ENCODE data around the gene SLC2A4RG. TPM values are rescaled to one million over a fixed set of nuclear protein-coding genes. Genes with fewer than 3 reads are reported as not detected.

SLC2A4RG gene
- total RNA-seq, 1 donor from 2014 or later, result 80.7 TPM

DNA sequence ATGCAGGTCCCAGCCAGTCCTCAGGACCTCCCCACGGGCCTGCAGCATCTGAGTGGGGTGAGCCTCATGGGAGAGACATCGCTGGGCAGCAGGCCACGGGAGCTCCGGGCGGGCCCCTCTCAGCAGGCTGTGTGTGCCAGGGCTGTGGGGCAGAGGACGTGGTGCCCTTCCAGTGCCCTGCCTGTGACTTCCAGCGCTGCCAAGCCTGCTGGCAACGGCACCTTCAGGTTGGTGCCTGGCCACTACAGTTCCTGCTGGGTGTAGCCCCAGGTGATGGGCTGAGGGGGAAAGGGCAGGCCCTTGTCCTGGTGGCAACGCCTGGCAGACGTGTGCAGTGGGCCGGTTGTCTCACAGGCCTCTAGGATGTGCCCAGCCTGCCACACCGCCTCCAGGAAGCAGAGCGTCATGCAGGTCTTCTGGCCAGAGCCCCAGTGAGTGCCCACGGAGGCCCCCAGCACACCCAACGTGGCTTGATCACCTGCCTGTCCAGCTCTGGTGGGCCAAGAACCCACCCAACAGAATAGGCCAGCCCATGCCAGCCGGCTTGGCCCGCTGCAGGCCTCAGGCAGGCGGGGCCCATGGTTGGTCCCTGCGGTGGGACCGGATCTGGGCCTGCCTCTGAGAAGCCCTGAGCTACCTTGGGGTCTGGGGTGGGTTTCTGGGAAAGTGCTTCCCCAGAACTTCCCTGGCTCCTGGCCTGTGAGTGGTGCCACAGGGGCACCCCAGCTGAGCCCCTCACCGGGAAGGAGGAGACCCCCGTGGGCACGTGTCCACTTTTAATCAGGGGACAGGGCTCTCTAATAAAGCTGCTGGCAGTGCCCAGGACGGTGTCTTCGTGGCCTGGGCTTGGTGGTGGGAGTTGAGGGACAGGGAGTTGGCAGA, 43.9 kb upstream of the SLC2A4RG start:
- no peaks in the 10 kb centered on the region for H3K9me3 Mint-ChIP-seq (ENCODE audit: unreplicated experiment)
- DNase-seq (ENCODE audit: extremely low spot score, unreplicated experiment), result no peak
- H3K27ac Mint-ChIP-seq (ENCODE audit: unreplicated experiment), result no peak overlapping the region
- H3K4me3 Mint-ChIP-seq (ENCODE audit: unreplicated experiment), result no peak overlapping the region
- no peaks in the 10 kb centered on the region for H3K36me3 Mint-ChIP-seq (ENCODE audit: unreplicated experiment)
- TF ChIP-seq, protein P1, sequence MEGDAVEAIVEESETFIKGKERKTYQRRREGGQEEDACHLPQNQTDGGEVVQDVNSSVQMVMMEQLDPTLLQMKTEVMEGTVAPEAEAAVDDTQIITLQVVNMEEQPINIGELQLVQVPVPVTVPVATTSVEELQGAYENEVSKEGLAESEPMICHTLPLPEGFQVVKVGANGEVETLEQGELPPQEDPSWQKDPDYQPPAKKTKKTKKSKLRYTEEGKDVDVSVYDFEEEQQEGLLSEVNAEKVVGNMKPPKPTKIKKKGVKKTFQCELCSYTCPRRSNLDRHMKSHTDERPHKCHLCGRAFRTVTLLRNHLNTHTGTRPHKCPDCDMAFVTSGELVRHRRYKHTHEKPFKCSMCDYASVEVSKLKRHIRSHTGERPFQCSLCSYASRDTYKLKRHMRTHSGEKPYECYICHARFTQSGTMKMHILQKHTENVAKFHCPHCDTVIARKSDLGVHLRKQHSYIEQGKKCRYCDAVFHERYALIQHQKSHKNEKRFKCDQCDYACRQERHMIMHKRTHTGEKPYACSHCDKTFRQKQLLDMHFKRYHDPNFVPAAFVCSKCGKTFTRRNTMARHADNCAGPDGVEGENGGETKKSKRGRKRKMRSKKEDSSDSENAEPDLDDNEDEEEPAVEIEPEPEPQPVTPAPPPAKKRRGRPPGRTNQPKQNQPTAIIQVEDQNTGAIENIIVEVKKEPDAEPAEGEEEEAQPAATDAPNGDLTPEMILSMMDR (IDR thresholded peaks at IDR 0.05), result no peak
- H3K27me3 Mint-ChIP-seq (ENCODE audit: unreplicated experiment), result no peaks in the 10 kb centered on the region
- H3K4me1 Mint-ChIP-seq (ENCODE audit: unreplicated experiment), result peaks cover 43% of the 10 kb centered on the region

DNA sequence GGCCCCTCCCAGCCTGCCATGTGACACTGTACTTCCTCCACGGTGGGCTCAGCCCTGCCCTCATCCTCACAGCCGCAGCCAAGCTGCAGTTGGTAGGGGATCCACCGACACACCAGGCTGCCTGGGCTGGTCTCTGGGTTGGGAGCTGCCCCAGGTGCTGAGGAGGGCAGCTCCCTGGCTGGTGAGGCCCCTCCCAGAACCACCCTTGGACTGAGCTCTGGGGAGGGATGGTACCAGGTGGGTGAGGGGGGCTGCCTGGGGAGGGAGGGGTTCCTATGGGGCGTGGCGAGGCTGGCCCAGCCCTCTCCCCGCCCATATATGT, 43.3 kb upstream of the SLC2A4RG start:
- TF ChIP-seq, protein P1 (IDR thresholded peaks at IDR 0.05), result no peak
- no peaks in the 10 kb centered on the region for H3K9me3 Mint-ChIP-seq (ENCODE audit: unreplicated experiment)
- no peaks in the 10 kb centered on the region for H3K36me3 Mint-ChIP-seq (ENCODE audit: unreplicated experiment)
- H3K27ac Mint-ChIP-seq (ENCODE audit: unreplicated experiment), result no peak overlapping the region
- H3K27me3 Mint-ChIP-seq (ENCODE audit: unreplicated experiment), result no peaks in the 10 kb centered on the region
- DNase-seq (ENCODE audit: extremely low spot score, unreplicated experiment), result no peak
- H3K4me1 Mint-ChIP-seq (ENCODE audit: unreplicated experiment), result peaks cover 40% of the 10 kb centered on the region
- no peak overlapping the region for H3K4me3 Mint-ChIP-seq (ENCODE audit: unreplicated experiment)

DNA sequence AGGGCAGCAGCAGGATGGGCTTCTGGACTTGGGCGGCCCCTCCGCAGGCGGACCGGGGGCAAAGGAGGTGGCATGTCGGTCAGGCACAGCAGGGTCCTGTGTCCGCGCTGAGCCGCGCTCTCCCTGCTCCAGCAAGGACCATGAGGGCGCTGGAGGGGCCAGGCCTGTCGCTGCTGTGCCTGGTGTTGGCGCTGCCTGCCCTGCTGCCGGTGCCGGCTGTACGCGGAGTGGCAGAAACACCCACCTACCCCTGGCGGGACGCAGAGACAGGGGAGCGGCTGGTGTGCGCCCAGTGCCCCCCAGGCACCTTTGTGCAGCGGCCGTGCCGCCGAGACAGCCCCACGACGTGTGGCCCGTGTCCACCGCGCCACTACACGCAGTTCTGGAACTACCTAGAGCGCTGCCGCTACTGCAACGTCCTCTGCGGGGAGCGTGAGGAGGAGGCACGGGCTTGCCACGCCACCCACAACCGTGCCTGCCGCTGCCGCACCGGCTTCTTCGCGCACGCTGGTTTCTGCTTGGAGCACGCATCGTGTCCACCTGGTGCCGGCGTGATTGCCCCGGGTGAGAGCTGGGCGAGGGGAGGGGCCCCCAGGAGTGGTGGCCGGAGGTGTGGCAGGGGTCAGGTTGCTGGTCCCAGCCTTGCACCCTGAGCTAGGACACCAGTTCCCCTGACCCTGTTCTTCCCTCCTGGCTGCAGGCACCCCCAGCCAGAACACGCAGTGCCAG, 42.8 kb upstream of the SLC2A4RG start, which contains the start of gene TNFRSF6B:
TSS of gene TNFRSF6B (plus strand) at position 25 of the 729 bp plus-strand sequence. CDS start at position 141, 116 bp downstream.
- H3K27me3 Mint-ChIP-seq (ENCODE audit: unreplicated experiment), result no peaks in the 10 kb centered on the region
- peak within 1 kb of the TSS; percentile 18 for H3K27ac Mint-ChIP-seq (ENCODE audit: unreplicated experiment)
- H3K36me3 Mint-ChIP-seq (ENCODE audit: unreplicated experiment), result no peaks in the 10 kb centered on the region
- H3K4me1 Mint-ChIP-seq (ENCODE audit: unreplicated experiment), result peaks cover 35% of the 10 kb centered on the region
- DNase-seq (ENCODE audit: extremely low spot score, unreplicated experiment), result no peak
- H3K4me3 Mint-ChIP-seq (ENCODE audit: unreplicated experiment), result no peak within 1 kb of the TSS
- H3K9me3 Mint-ChIP-seq (ENCODE audit: unreplicated experiment), result no peaks in the 10 kb centered on the region
- TF ChIP-seq, protein P1 (IDR thresholded peaks at IDR 0.05), result no peak

DNA sequence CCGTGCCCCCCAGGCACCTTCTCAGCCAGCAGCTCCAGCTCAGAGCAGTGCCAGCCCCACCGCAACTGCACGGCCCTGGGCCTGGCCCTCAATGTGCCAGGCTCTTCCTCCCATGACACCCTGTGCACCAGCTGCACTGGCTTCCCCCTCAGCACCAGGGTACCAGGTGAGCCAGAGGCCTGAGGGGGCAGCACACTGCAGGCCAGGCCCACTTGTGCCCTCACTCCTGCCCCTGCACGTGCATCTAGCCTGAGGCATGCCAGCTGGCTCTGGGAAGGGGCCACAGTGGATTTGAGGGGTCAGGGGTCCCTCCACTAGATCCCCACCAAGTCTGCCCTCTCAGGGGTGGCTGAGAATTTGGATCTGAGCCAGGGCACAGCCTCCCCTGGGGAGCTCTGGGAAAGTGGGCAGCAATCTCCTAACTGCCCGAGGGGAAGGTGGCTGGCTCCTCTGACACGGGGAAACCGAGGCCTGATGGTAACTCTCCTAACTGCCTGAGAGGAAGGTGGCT, 42.2 kb upstream of the SLC2A4RG start:
- TF ChIP-seq, protein P1 (IDR thresholded peaks at IDR 0.05), result no peak
- H3K4me3 Mint-ChIP-seq (ENCODE audit: unreplicated experiment), result no peak overlapping the region
- peak overlapping the region; percentile 18 for H3K27ac Mint-ChIP-seq (ENCODE audit: unreplicated experiment)
- no peaks in the 10 kb centered on the region for H3K27me3 Mint-ChIP-seq (ENCODE audit: unreplicated experiment)
- H3K36me3 Mint-ChIP-seq (ENCODE audit: unreplicated experiment), result no peaks in the 10 kb centered on the region
- no peaks in the 10 kb centered on the region for H3K9me3 Mint-ChIP-seq (ENCODE audit: unreplicated experiment)
- DNase-seq (ENCODE audit: extremely low spot score, unreplicated experiment), result no peak
- H3K4me1 Mint-ChIP-seq (ENCODE audit: unreplicated experiment), result peaks cover 31% of the 10 kb centered on the region
